Measurements from ENCODE around the gene CYTIP. TPM values are rescaled to one million over a fixed set of nuclear protein-coding genes. Genes with fewer than 3 reads are reported as not detected.

CYTIP gene
- total RNA-seq, 1 donor from 2014 or later: 1.7 TPM

- ATAC-seq (no peak), DNase-seq (ENCODE audit: missing footprints) (no peak)
- intact Hi-C loops (cut with DNase I): no loop called here
Observed at GRCh38 chr2:157468931-157469708, 25.2 kb upstream of the CYTIP start.

DNA sequence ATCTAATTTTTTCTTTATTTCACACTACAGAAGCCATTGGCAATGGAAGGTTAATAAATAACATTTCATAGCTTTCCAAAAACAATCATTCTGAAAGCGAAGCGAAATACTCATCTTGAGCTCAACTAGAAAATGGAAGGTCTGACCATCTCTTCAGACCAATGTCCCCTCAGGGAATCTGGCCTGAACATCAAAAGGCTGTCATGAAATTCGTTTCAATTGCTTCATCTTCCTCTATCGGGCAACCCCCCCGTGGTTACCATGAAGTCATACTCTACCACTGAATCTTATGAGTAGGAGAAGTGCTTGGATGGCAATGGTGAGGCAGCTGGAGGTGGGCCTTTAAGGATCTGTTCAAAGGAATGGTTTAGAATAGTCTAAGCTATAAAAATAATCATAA lies 22.9 kb upstream of the CYTIP start:
- DNase-seq (ENCODE audit: missing footprints) (no peak), ATAC-seq (no peak)
- intact Hi-C loops (cut with DNase I): no loop called here

GRCh38 chr2:157465554-157465953 lies 21.7 kb upstream of the CYTIP start:
- ATAC-seq (no peak), DNase-seq (ENCODE audit: missing footprints) (no peak)
- intact Hi-C loops (cut with DNase I): no loop called here

DNA sequence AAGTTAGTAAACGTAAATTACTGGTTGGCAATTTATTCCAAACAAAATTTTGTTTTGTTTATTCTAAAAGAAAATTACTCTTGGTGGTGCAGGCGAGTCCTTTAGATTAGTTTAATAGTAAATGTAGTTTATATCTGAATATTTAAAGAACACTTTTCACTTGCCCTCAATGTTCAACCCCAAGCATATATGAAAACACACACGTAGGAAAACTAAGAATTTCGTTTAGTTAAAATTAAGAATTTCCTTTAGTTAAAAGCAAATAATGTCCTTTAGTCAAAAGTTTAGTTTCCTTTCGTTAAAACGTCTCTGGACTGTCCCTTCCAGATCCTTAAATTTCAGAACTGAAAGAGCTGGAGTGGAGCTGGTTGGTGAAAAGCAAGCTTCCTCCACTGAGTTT lies 19.1 kb upstream of the CYTIP start:
- DNase-seq (ENCODE audit: missing footprints) (no peak), ATAC-seq (no peak)
- intact Hi-C loops (cut with DNase I): no loop called here

DNA sequence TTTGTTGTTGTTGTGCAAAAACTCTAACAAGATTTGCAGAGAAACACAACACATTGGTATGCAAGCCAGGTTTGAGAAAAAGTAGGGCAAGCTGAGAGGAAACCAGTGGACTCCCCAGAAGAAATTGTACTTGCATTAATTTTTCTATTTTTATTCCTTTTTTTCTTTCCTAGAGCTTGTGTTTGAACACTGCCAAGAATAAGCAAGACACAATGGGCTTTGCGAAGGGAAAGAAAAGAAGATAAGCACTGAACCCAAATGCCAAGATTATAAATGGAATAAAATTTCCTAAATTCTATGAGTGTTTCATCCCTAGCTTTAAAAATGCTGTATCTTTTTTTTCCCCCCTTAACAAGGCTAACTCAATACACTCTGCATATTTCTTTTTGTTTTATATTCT lies 17.0 kb upstream of the CYTIP start:
- ATAC-seq (no peak), DNase-seq (ENCODE audit: missing footprints) (no peak)
- intact Hi-C loops (cut with DNase I): no loop called here

- intact Hi-C loops (cut with DNase I): no loop called here
- DNase-seq (ENCODE audit: missing footprints) (no peak), ATAC-seq (peak; percentile 28)
Observed at GRCh38 chr2:157460384-157460837, 16.5 kb upstream of the CYTIP start.

DNA sequence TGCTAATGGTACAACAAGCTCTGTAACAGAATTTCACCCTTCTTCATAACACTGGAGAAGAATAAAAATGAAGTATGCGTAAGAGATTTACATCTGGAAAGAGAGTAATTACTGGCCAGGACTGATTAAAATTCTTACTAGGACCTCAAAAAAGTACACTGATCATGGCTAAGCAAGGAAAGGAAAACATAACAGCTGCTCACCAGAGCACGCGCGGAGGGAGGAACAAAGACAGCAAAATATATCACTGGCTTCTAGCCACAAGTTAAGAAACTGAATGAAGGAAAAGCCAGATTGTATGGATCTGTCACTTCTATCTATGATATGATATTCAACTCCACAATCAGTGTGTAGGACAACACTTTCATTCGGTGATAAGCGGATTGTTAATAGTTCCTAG lies 15.6 kb upstream of the CYTIP start:
- intact Hi-C loops (cut with DNase I): no loop called here
- DNase-seq (ENCODE audit: missing footprints) (no peak), ATAC-seq (no peak)

DNA sequence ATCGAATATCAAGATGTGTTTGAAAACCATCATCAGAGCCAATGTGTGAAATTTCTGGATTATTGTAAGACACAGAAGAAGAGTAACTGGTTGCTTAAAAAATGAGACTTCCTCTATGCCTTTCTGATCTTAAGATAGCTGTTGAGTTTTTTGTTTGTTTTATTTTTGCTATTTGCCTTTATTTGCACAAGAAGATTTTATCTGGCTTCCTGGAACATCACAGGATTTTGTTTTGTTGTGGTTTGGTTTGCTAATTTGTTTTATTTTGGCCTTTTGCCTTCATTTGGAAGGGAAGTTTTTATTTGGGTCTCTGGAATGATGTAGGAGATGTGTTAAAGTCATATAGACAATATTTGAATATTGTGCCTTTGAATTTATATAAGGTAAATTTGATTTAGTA lies 3.9 kb upstream of the CYTIP start:
- DNase-seq (ENCODE audit: missing footprints): no peak
- ATAC-seq: no peak
- intact Hi-C loops (cut with DNase I): no loop called here

GRCh38 chr2:157447031-157447430 lies 3.1 kb upstream of the CYTIP start:
- intact Hi-C loops (cut with DNase I): no loop called here
- no peak for DNase-seq (ENCODE audit: missing footprints)

DNA sequence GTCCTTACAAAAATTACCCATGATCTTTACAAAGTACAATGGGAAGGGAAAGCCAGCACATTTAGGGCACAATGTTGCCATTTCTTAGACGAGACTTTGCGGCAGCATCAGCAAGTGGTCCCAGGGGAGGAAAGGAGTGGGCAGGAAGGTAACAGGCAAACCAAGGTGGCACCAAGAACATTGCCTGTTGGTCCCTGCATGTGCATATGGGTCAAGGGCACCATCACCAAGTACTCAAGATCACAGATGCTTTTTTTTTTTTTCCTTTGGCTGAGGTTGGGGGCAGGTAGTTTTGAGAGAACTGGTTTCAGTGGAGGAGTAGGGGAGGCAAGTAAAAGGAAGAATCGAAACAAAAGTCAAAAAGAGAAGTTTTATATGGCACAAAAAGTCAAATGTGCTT lies 752 bp upstream of the CYTIP start:
- DNase-seq (ENCODE audit: missing footprints) (no peak), ATAC-seq (no peak)
- intact Hi-C loops (cut with DNase I): no loop called here

More at GRCh38 chr2:157447031-157447430, 3.1 kb upstream of the CYTIP start:
- ATAC-seq: no peak

GRCh38 chr2:157443090-157443489 lies 799 bp downstream of the CYTIP start:
- DNase-seq (ENCODE audit: missing footprints) (no peak), ATAC-seq (no peak)
- intact Hi-C loops (cut with DNase I): no loop called here

DNA sequence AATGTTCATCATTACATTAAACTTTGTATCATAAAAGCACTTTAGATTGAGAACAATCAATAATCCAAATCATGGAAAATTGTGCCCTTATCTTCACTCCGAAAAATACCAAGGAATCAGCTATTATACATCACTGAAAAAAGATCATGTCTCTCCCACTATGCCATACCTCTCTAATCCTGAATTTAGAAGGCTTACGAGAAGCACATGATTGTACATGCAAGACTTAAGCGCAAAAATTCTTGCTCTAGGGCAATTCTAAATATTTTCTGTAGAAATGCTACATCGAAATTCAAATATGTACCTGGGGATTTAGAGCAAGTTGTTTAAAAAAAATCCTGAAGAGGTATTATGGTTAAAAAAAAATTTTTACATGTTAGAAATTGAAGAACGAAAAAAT lies 1.3 kb downstream of the CYTIP start:
- ATAC-seq (no peak), DNase-seq (ENCODE audit: missing footprints) (no peak)
- intact Hi-C loops (cut with DNase I): no loop called here

DNA sequence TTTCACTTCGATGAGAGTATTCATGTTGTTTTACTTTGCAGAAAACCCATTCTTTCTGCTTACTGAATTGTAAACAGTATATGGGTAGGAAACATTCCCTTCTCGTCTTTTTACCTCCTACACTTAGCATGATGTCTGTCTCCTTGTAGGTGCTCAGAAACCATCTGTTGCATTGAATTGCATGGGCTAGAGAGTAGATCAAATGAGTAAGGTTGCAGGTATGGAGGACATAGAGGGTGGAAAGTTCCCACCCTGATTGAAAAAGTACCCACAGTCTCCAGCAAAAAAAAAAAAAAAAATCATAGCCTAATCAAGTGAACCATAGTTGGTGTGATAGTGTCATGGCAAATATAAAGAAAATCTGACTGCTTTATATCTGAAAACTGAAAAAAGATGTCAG lies 1.7 kb downstream of the CYTIP start:
- intact Hi-C loops (cut with DNase I): no loop called here

GRCh38 chr2:157441072-157441454 lies 2.8 kb downstream of the CYTIP start:
- DNase-seq (ENCODE audit: missing footprints) (no peak), ATAC-seq (peak; percentile 70)
- intact Hi-C loops (cut with DNase I): no loop called here

More for the DNA sequence above, 1.7 kb downstream of the CYTIP start:
- no peak for ATAC-seq
- DNase-seq (ENCODE audit: missing footprints): no peak

- DNase-seq (ENCODE audit: missing footprints) (no peak), ATAC-seq (peak; percentile 13)
- intact Hi-C loops (cut with DNase I): no loop called here
Observed at GRCh38 chr2:157440404-157441071, 3.4 kb downstream of the CYTIP start.

DNA sequence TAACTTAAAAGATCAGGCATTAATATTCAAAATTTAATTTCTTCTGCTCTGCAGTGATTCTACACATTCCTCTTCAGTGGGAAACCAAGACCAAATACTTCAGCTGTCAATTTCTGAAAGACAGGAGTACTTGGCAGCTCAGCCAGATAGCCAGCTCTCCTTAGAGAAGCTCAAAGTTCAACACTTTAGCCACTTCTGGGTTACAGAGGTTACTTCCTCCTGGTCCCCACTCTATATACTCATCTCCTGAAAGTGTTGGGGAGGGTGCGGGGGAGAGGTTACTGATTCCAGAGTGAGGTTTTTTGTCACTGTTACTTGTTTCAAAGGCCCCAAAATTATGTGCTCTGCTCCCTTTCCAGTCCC lies 4.1 kb downstream of the CYTIP start:
- no peak for ATAC-seq
- intact Hi-C loops (cut with DNase I): no loop called here
- no peak for DNase-seq (ENCODE audit: missing footprints)

GRCh38 chr2:157438863-157439823 lies 4.7 kb downstream of the CYTIP start:
- peak; percentile 70 for ATAC-seq
- DNase-seq (ENCODE audit: missing footprints): no peak

DNA sequence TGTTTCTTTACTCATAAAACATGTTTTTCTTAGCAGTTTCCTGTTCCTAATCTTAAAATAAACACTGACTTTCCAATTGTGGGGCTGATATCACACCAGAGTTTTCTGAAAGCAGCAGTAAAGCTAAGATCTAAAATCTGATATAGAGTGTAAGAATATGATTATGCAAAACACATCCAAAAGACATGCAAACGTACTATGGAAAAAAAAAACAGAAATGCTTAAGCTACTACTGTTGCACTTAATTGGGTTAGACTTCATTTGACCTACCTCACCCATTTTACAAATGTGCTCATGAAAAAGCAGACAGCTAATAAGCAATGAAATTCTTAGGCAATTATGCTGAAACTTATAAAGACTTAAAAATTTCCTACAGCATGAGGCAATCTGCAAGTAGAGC lies 10.5 kb downstream of the CYTIP start:
- no peak for ATAC-seq
- no peak for DNase-seq (ENCODE audit: missing footprints)
- intact Hi-C loops (cut with DNase I): no loop called here

More at GRCh38 chr2:157438863-157439823, 4.7 kb downstream of the CYTIP start:
- intact Hi-C loops (cut with DNase I): no loop called here

DNA sequence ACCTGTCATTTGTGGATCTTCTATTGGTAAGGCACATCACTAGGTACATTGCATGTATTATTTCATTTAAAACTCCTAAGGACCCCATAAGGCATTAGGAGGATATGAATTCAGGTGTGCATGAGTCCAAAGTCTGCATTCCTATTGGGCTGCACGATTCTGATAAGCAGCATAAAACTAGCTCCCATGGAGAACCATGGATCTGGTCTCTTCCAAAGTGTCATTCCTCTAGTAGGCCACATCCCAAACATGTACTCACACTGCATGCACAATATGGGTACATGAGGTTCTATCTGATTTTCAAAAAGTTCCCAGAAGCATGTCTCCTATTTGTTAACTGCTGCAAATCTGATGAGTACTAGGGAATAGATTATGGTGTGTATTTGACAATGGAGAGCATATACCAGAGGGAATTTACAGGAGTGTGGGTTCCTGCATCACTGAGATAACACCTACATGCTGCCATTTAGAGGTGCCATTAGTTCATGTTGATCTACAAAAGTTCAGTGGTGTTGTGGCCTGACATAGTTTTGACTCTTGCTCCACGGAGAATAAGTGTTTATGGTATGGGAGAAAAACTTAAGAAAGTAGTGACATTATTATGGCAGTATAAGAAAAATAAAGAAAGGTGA lies 11.3 kb downstream of the CYTIP start:
- intact Hi-C loops (cut with DNase I): no loop called here
- ATAC-seq: no peak

More for the DNA sequence above, 11.3 kb downstream of the CYTIP start:
- DNase-seq (ENCODE audit: missing footprints): no peak

All from Right ventricle myocardium inferior (tissue), 1 donor.